ENCODE results near the gene ST8SIA3. TPM values are rescaled to one million over a fixed set of nuclear protein-coding genes. Genes with fewer than 3 reads are reported as not detected.
A peak's percentile ranks its signal among the peaks of the same experiment; 100 is the strongest.

ST8SIA3 gene
- total RNA-seq, 1 donor from 2014 or later = 17.7 TPM

GRCh38 chr18:57346876-57347275 is 5.5 kb upstream of the ST8SIA3 start:
- no peak overlapping the region for H3K4me3 Mint-ChIP-seq (ENCODE audit: unreplicated experiment)
- H3K4me1 Mint-ChIP-seq (ENCODE audit: low read depth, unreplicated experiment) = peaks cover 54% of the 10 kb centered on the region
- no peak for TF ChIP-seq CTCF (IDR thresholded peaks at IDR 0.05; ENCODE audit: partially characterized antibody, unreplicated experiment)
- H3K36me3 Mint-ChIP-seq (ENCODE audit: unreplicated experiment) = no peaks in the 10 kb centered on the region
- peaks cover 3% of the 10 kb centered on the region for H3K27me3 Mint-ChIP-seq (ENCODE audit: unreplicated experiment)
- no peak for DNase-seq
- H3K27ac Mint-ChIP-seq (ENCODE audit: unreplicated experiment) = peak overlapping the region; percentile 54
- peaks cover 10% of the 10 kb centered on the region for H3K9me3 Mint-ChIP-seq (ENCODE audit: unreplicated experiment)

- Mint-ChIP-seq H3K4me3 (ENCODE audit: unreplicated experiment) (peak overlapping the region; percentile 68), H3K27ac (ENCODE audit: unreplicated experiment) (peak overlapping the region; percentile 65), H3K27me3 (ENCODE audit: unreplicated experiment) (peaks cover 3% of the 10 kb centered on the region), H3K36me3 (ENCODE audit: unreplicated experiment) (no peaks in the 10 kb centered on the region), H3K9me3 (ENCODE audit: unreplicated experiment) (peaks cover 12% of the 10 kb centered on the region), H3K4me1 (ENCODE audit: low read depth, unreplicated experiment) (peaks cover 54% of the 10 kb centered on the region)
- TF ChIP-seq CTCF (IDR thresholded peaks at IDR 0.05; ENCODE audit: partially characterized antibody, unreplicated experiment) = no peak
- peak; percentile 63 for DNase-seq
Measured at GRCh38 chr18:57347784-57348183, 4.6 kb upstream of the ST8SIA3 start.

- DNase-seq = peak; percentile 58
- peaks cover 45% of the 10 kb centered on the region for H3K4me1 Mint-ChIP-seq (ENCODE audit: low read depth, unreplicated experiment)
- peaks cover 17% of the 10 kb centered on the region for H3K9me3 Mint-ChIP-seq (ENCODE audit: unreplicated experiment)
- H3K27ac Mint-ChIP-seq (ENCODE audit: unreplicated experiment) = peak overlapping the region; percentile 99
- H3K36me3 Mint-ChIP-seq (ENCODE audit: unreplicated experiment) = no peaks in the 10 kb centered on the region
- TF ChIP-seq CTCF (IDR thresholded peaks at IDR 0.05; ENCODE audit: partially characterized antibody, unreplicated experiment) = no peak
- peak overlapping the region; percentile 96 for H3K4me3 Mint-ChIP-seq (ENCODE audit: unreplicated experiment)
- H3K27me3 Mint-ChIP-seq (ENCODE audit: unreplicated experiment) = peaks cover 7% of the 10 kb centered on the region
Measured at GRCh38 chr18:57352761-57353136, 392 bp downstream of the ST8SIA3 start.

GRCh38 chr18:57353137-57353939 is 981 bp downstream of the ST8SIA3 start:
- Mint-ChIP-seq H3K9me3 (ENCODE audit: unreplicated experiment) (peaks cover 13% of the 10 kb centered on the region), H3K36me3 (ENCODE audit: unreplicated experiment) (no peaks in the 10 kb centered on the region), H3K27me3 (ENCODE audit: unreplicated experiment) (peaks cover 7% of the 10 kb centered on the region), H3K4me1 (ENCODE audit: low read depth, unreplicated experiment) (peaks cover 42% of the 10 kb centered on the region), H3K4me3 (ENCODE audit: unreplicated experiment) (peak overlapping the region; percentile 96), H3K27ac (ENCODE audit: unreplicated experiment) (peak overlapping the region; percentile 99)
- TF ChIP-seq CTCF (IDR thresholded peaks at IDR 0.05; ENCODE audit: partially characterized antibody, unreplicated experiment) = no peak
- peak; percentile 91 for DNase-seq

GRCh38 chr18:57353940-57354461 is 1.6 kb downstream of the ST8SIA3 start:
- Mint-ChIP-seq H3K27ac (ENCODE audit: unreplicated experiment) (peak overlapping the region; percentile 98), H3K4me1 (ENCODE audit: low read depth, unreplicated experiment) (peaks cover 38% of the 10 kb centered on the region), H3K27me3 (ENCODE audit: unreplicated experiment) (peaks cover 7% of the 10 kb centered on the region)

More at GRCh38 chr18:57353940-57354461, 1.6 kb downstream of the ST8SIA3 start:
- DNase-seq = peak; percentile 74
- no peak for TF ChIP-seq CTCF (IDR thresholded peaks at IDR 0.05; ENCODE audit: partially characterized antibody, unreplicated experiment)
- Mint-ChIP-seq H3K36me3 (ENCODE audit: unreplicated experiment) (no peaks in the 10 kb centered on the region), H3K4me3 (ENCODE audit: unreplicated experiment) (peak overlapping the region; percentile 96), H3K9me3 (ENCODE audit: unreplicated experiment) (peaks cover 13% of the 10 kb centered on the region)

All from glutamatergic neuron (in vitro differentiated cells).